Measurements from ENCODE around the gene NOXO1. TPM values are rescaled to one million over a fixed set of nuclear protein-coding genes. Genes with fewer than 3 reads are reported as not detected.

NOXO1 gene
- total RNA-seq, 2 experiments from 2014 or later: 0.31 TPM; not detected in 1

DNA sequence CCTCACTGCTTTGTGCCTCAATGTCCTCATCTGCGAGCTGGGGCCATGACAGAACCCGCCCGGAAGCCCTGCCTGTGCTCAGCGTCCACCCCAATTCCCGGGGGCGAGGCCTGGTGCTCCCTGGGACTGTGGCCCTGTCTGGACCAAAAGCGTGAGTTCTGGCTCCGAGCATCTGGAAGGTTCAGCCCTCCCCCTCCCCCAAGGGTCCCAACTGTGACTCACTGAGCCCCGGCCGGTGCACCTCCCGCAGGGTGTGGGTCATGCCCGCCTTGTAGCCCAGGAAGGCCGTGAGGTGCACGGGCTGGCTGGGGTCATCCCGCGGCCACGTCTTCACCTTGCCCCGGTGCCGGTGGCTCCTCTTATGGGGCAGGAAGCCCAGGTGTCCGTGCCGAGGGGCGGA lies 27.5 kb downstream of the NOXO1 start:
- Mint-ChIP-seq H3K36me3 (ENCODE audit: low read depth) (no peaks in the 10 kb centered on the region), H3K4me3 (no peak overlapping the region), H3K27ac (no peak overlapping the region), H3K4me1 (ENCODE audit: low read depth) (peaks cover 2% of the 10 kb centered on the region), H3K9me3 (no peaks in the 10 kb centered on the region), H3K27me3 (no peaks in the 10 kb centered on the region)
- ATAC-seq: no peak
- TF ChIP-seq, protein P1, sequence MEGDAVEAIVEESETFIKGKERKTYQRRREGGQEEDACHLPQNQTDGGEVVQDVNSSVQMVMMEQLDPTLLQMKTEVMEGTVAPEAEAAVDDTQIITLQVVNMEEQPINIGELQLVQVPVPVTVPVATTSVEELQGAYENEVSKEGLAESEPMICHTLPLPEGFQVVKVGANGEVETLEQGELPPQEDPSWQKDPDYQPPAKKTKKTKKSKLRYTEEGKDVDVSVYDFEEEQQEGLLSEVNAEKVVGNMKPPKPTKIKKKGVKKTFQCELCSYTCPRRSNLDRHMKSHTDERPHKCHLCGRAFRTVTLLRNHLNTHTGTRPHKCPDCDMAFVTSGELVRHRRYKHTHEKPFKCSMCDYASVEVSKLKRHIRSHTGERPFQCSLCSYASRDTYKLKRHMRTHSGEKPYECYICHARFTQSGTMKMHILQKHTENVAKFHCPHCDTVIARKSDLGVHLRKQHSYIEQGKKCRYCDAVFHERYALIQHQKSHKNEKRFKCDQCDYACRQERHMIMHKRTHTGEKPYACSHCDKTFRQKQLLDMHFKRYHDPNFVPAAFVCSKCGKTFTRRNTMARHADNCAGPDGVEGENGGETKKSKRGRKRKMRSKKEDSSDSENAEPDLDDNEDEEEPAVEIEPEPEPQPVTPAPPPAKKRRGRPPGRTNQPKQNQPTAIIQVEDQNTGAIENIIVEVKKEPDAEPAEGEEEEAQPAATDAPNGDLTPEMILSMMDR (IDR thresholded peaks at IDR 0.05): no peak
- POLR2A ChIA-PET: interaction anchor here (0.5 to 3.1 kb wide), 5 partner anchors 8 to 18 kb away, joined by 3 to 13 read pairs (median 4); partner anchors contain the start of gene RPS2
- CTCF ChIA-PET: interaction anchor here (1.8 kb wide), 1 partner anchor 11 kb away, joined by 4 read pairs; the partner anchor contains the start of gene MSRB1
- no peak for DNase-seq
- intact Hi-C loops (cut with micrococcal nuclease): no loop called here

DNA sequence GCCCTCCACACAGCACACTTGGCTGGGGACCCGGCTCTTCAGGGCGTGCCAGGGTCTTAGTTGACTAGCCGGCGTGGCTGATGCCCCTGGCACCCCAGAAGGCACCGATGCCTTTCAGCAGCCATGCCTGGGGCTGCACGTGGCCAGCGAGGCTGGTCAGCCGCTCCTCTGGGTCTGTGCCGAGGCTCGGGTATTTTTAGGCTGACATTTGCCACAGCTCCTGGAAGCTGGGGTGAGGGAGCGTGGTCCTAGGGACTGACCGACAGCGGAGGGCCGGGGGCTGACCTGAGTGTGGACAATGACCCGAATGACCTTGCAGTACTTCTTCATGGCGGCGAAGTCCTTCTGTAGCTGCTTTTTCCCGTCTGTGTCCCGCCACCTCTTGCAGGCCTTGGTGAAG lies 30.7 kb downstream of the NOXO1 start:
- TF ChIP-seq, protein P1 (IDR thresholded peaks at IDR 0.05): no peak
- POLR2A ChIA-PET: interaction anchor here (0.7 to 2.0 kb wide), 2 partner anchors 13 to 15 kb away, joined by 3 to 9 read pairs; no protein-coding TSS in a partner anchor
- CTCF ChIA-PET: interaction anchor here (1.6 kb wide), 1 partner anchor 10 kb away, joined by 9 read pairs; no protein-coding TSS in a partner anchor
- H3K4me1 Mint-ChIP-seq (ENCODE audit: low read depth): peaks cover 2% of the 10 kb centered on the region
- no peak overlapping the region for H3K4me3 Mint-ChIP-seq
- DNase-seq (no peak), ATAC-seq (no peak)
- intact Hi-C loops (cut with micrococcal nuclease): no loop called here
- H3K27me3 Mint-ChIP-seq: no peaks in the 10 kb centered on the region
- no peak overlapping the region for H3K27ac Mint-ChIP-seq
- H3K36me3 Mint-ChIP-seq (ENCODE audit: low read depth): no peaks in the 10 kb centered on the region
- H3K9me3 Mint-ChIP-seq: no peaks in the 10 kb centered on the region

DNA sequence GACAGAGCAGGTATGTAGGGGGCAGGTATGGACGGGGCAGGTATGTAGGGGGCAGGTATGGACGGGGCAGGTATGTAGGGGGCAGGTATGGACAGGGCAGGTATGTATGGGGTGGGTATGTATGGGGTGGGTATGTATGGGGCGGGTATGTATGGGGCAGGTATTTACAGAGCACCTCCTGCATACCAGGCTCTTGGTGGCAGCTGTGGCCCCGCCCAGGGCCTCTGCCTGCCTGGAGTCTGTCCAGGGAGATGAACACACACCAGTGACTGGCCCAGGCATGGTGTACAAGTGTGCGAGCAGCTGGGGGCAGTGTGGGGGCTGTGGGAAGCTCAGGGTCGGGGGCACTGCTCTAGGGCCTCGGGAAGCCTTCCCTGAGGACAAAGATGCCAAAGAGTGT lies 31.2 kb downstream of the NOXO1 start:
- no peak overlapping the region for H3K4me3 Mint-ChIP-seq
- no peaks in the 10 kb centered on the region for H3K36me3 Mint-ChIP-seq (ENCODE audit: low read depth)
- H3K27ac Mint-ChIP-seq: no peak overlapping the region
- intact Hi-C loops (cut with micrococcal nuclease): no loop called here
- H3K4me1 Mint-ChIP-seq (ENCODE audit: low read depth): peaks cover 2% of the 10 kb centered on the region
- no peaks in the 10 kb centered on the region for H3K9me3 Mint-ChIP-seq
- TF ChIP-seq, protein P1 (IDR thresholded peaks at IDR 0.05): no peak
- DNase-seq (no peak), ATAC-seq (no peak)
- ChIA-PET CTCF (interaction anchor here (1.6 kb wide), 1 partner anchor 10 kb away, joined by 9 read pairs; no protein-coding TSS in a partner anchor), POLR2A (interaction anchor here (0.7 to 2.0 kb wide), 2 partner anchors 13 to 16 kb away, joined by 3 to 9 read pairs; no protein-coding TSS in a partner anchor)
- H3K27me3 Mint-ChIP-seq: no peaks in the 10 kb centered on the region

DNA sequence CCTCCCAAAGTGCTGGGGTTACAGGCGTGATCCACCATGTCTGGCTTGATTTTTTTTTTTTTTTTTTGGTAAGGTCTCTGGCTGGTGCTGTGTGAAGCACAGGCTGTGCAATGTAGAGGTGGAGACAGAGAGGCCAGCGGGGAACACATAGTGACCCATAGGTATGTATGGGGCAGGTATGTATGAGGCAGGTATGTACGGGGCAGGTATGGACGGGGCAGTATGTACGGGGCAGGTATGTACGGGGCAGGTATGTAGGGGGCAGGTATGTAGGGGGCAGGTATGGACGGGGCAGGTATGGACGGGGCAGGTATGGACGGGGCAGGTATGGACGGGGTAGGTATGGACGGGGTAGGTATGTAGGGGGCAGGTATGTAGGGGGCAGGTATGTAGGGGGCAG lies 31.8 kb downstream of the NOXO1 start:
- no peaks in the 10 kb centered on the region for H3K9me3 Mint-ChIP-seq
- POLR2A ChIA-PET: no interaction called here

DNA sequence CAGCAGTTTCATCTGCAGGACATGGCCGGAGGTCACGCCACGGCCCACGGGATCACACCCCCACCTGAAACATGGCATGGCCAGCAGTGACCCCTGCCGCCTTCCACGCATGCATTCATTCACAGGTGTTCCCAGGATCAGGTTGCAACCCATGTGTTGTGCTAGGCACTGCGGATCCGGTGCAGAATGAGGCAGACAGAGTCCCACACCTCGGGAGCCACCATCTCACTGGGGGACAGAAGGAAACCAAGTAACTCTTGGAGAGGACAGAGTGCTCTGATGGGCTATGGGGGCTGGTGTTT lies 33.9 kb downstream of the NOXO1 start:
- Mint-ChIP-seq H3K9me3 (no peaks in the 10 kb centered on the region), H3K36me3 (ENCODE audit: low read depth) (no peaks in the 10 kb centered on the region), H3K4me3 (no peak overlapping the region), H3K27ac (no peak overlapping the region), H3K4me1 (ENCODE audit: low read depth) (peaks cover 15% of the 10 kb centered on the region), H3K27me3 (no peaks in the 10 kb centered on the region)
- ChIA-PET CTCF (interaction anchor here (1.2 to 1.6 kb wide), 2 partner anchors 17 to 57 kb away, joined by 3 read pairs; partner anchors contain the start of gene RPS2), POLR2A (interaction anchor here (9.2 kb wide), 1 partner anchor 16 kb away, joined by 113 read pairs; the partner anchor contains the start of genes NDUFB10, RNF151 and RPS2)
- TF ChIP-seq, protein P1 (IDR thresholded peaks at IDR 0.05): no peak
- intact Hi-C loops (cut with micrococcal nuclease): no loop called here
- ATAC-seq: no peak
- DNase-seq: no peak

More for the DNA sequence above, 31.8 kb downstream of the NOXO1 start:
- Mint-ChIP-seq H3K27me3 (no peaks in the 10 kb centered on the region), H3K4me3 (no peak overlapping the region), H3K27ac (no peak overlapping the region), H3K4me1 (ENCODE audit: low read depth) (peaks cover 5% of the 10 kb centered on the region), H3K36me3 (ENCODE audit: low read depth) (no peaks in the 10 kb centered on the region)
- no peak for ATAC-seq
- TF ChIP-seq, protein P1 (IDR thresholded peaks at IDR 0.05): no peak
- intact Hi-C loops (cut with micrococcal nuclease): no loop called here
- no peak for DNase-seq
- CTCF ChIA-PET: no interaction called here

All from activated CD8-positive, alpha-beta T cell treated with anti-CD3 and anti-CD28 coated beads for 36 hours (primary cell).